ENCODE results near the gene GAS7.

GAS7 gene

DNA sequence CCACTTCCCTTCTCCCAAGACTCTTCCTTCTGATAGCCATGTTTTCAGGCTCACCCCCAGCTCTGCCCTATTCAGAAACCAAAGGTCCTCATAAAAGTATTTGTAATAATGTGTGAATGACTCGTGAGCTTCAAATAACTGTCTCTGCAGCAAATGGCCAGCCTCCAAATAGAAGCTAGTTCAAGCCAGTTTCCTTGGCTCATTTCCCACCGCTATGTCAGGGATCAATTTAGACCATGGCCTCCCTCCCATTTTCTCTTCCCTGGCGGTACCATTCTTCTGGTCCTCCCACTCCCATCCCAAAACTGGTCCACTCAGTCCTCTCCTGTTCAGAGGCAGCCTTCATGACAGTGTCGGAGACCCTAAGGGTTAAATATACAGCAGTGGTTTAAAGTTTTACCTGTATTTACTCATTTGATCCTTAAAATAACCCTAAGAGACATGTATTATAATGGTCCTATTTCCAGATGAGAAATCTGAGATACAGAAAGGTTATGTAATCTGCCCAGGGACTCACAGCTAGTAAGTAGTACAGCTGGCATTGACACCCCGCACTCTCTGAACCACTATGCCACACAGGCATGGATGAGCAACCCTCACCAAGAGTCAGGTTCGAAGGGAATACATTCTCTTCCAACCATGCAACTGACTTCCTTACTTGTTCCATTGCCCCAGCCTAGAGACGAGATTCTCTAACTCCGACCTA is 42.9 kb downstream of the GAS7 start:
- DNase-seq (ENCODE audit: low read depth in 1 of 2, low spot score in 1 of 2): no peak
- H3K4me3 ChIP-seq (replicated peaks; ENCODE audit: insufficient read depth, low read length): no peak overlapping the region
- H3K27me3 ChIP-seq (ENCODE audit: insufficient read depth, poor library complexity, severe bottlenecking): no peaks in the 10 kb centered on the region
- TF ChIP-seq SPI1 (IDR thresholded peaks at IDR 0.05; ENCODE audit: borderline replicate concordance, low read depth) (no peak), POLR2AphosphoS5 (IDR thresholded peaks at IDR 0.05; ENCODE audit: low read depth) (no peak), GABPA (IDR thresholded peaks at IDR 0.05; ENCODE audit: low read depth) (no peak)
- TF ChIP-seq, protein P1, sequence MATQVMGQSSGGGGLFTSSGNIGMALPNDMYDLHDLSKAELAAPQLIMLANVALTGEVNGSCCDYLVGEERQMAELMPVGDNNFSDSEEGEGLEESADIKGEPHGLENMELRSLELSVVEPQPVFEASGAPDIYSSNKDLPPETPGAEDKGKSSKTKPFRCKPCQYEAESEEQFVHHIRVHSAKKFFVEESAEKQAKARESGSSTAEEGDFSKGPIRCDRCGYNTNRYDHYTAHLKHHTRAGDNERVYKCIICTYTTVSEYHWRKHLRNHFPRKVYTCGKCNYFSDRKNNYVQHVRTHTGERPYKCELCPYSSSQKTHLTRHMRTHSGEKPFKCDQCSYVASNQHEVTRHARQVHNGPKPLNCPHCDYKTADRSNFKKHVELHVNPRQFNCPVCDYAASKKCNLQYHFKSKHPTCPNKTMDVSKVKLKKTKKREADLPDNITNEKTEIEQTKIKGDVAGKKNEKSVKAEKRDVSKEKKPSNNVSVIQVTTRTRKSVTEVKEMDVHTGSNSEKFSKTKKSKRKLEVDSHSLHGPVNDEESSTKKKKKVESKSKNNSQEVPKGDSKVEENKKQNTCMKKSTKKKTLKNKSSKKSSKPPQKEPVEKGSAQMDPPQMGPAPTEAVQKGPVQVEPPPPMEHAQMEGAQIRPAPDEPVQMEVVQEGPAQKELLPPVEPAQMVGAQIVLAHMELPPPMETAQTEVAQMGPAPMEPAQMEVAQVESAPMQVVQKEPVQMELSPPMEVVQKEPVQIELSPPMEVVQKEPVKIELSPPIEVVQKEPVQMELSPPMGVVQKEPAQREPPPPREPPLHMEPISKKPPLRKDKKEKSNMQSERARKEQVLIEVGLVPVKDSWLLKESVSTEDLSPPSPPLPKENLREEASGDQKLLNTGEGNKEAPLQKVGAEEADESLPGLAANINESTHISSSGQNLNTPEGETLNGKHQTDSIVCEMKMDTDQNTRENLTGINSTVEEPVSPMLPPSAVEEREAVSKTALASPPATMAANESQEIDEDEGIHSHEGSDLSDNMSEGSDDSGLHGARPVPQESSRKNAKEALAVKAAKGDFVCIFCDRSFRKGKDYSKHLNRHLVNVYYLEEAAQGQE (IDR thresholded peaks at IDR 0.05; ENCODE audit: insufficient replicate concordance, low read depth): no peak
- TF ChIP-seq, protein P2, sequence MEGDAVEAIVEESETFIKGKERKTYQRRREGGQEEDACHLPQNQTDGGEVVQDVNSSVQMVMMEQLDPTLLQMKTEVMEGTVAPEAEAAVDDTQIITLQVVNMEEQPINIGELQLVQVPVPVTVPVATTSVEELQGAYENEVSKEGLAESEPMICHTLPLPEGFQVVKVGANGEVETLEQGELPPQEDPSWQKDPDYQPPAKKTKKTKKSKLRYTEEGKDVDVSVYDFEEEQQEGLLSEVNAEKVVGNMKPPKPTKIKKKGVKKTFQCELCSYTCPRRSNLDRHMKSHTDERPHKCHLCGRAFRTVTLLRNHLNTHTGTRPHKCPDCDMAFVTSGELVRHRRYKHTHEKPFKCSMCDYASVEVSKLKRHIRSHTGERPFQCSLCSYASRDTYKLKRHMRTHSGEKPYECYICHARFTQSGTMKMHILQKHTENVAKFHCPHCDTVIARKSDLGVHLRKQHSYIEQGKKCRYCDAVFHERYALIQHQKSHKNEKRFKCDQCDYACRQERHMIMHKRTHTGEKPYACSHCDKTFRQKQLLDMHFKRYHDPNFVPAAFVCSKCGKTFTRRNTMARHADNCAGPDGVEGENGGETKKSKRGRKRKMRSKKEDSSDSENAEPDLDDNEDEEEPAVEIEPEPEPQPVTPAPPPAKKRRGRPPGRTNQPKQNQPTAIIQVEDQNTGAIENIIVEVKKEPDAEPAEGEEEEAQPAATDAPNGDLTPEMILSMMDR (IDR thresholded peaks at IDR 0.05; ENCODE audit: insufficient read depth, low read length): no peak
- H3K27ac ChIP-seq (replicated peaks): no peak overlapping the region; the same call in 1 of the 2 replicates

DNA sequence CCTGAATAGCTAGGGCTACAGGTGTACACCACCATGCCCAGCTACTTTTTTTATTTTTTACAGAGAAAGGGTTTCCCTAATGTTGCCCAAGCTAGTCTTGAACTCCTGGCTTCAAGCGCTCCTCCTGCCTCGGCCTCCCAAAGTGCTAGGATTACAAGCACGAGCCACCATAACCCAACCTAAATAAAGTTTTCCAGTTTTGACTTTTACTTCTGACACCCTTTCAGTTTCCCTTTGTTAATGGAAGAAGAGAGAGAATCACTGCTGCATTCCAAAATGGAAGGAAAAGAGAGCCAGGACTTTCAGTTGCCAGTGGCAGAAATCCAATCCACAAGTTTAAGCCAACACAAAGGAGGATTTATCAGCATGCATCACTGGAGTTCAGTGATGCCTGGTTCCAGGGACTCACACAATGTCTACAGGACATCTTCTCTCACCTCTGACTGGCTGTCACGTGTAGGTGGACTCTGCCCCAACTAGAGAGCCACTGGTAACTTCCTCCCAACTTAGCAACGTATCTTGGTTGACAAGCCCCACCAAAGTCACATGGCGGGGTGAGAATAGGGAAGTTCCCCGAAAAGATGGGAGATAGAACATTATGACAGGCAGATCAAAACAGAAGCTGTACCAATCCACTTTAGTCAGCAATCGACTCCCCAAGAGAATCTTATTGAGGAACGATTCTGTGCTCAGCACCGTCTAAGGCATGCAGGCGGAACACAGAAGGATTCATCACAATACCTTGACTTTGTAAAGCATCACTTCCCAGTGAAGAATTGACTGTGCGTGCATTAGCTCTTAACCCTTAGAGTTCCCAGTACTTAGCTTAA is 46.5 kb downstream of the GAS7 start:
- Histone ChIP-seq H3K27me3 (ENCODE audit: insufficient read depth, poor library complexity, severe bottlenecking) (no peaks in the 10 kb centered on the region), H3K4me3 (replicated peaks; ENCODE audit: insufficient read depth, low read length) (no peak overlapping the region), H3K27ac (replicated peaks) (peak overlapping the region; percentile 62)
- TF ChIP-seq POLR2AphosphoS5 (IDR thresholded peaks at IDR 0.05; ENCODE audit: low read depth): no peak
- TF ChIP-seq, protein P2 (IDR thresholded peaks at IDR 0.05; ENCODE audit: insufficient read depth, low read length): no peak
- TF ChIP-seq, protein P1 (IDR thresholded peaks at IDR 0.05; ENCODE audit: insufficient replicate concordance, low read depth): no peak
- peak; percentile 57; the same call in 1 of the 2 replicates for TF ChIP-seq SPI1 (IDR thresholded peaks at IDR 0.05; ENCODE audit: borderline replicate concordance, low read depth)
- no peak for TF ChIP-seq GABPA (IDR thresholded peaks at IDR 0.05; ENCODE audit: low read depth)
- DNase-seq (ENCODE audit: low read depth in 1 of 2, low spot score in 1 of 2): peak; percentile 52 to 87

DNA sequence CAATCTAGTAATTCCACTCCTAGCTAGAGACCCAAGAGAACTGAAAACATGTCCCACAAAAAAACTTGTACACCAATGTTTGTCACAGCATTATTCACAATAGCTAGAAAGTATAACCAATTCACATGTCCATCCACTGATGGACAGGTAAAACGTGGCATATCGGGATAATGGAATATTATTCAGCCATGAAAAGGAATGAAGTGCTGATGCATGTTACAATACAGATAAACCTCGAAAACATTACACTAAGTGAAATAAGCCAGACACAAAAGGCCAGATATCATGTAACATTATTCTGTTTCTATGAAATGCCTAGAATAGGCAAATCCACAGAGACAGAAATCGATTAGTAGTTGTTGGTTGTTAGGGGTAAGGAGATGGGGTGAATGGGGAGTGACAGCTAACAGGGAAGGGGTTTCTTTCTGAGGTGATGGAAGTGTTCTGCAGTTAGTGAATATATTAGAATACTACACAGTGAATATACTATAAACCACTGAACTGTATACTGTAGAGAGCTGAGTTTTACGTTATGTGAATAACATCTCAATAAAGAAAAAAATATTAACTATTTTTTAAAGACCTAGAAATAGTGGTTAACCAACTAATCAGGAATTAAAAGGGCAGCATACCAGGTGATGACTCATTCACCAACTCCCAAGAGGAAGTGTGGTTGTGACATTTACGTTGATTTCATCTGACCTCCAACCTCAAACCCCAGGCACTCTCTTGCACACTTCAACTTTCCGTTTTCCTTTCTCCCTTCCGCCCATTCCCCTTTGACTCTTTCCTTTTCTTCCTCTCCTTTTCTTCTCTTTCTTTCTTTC is 48.6 kb downstream of the GAS7 start:
- H3K27me3 ChIP-seq (ENCODE audit: insufficient read depth, poor library complexity, severe bottlenecking): no peaks in the 10 kb centered on the region
- no peak overlapping the region for H3K4me3 ChIP-seq (replicated peaks; ENCODE audit: insufficient read depth, low read length)
- peak; percentile 72 to 73 for DNase-seq (ENCODE audit: low read depth in 1 of 2, low spot score in 1 of 2)
- TF ChIP-seq, protein P1 (IDR thresholded peaks at IDR 0.05; ENCODE audit: insufficient replicate concordance, low read depth): no peak
- TF ChIP-seq, protein P2 (IDR thresholded peaks at IDR 0.05; ENCODE audit: insufficient read depth, low read length): no peak
- peak; percentile 72; the same call in 1 of the 2 replicates for TF ChIP-seq POLR2AphosphoS5 (IDR thresholded peaks at IDR 0.05; ENCODE audit: low read depth)
- TF ChIP-seq SPI1 (IDR thresholded peaks at IDR 0.05; ENCODE audit: borderline replicate concordance, low read depth): peak; percentile 74
- TF ChIP-seq GABPA (IDR thresholded peaks at IDR 0.05; ENCODE audit: low read depth): no peak
- H3K27ac ChIP-seq (replicated peaks): peak overlapping the region; percentile 62
